Mesothelial cell of epicardium (in vitro differentiated cells): Measurements from ENCODE around the gene CCDC191. TPM values are rescaled to one million over a fixed set of nuclear protein-coding genes. Genes with fewer than 3 reads are reported as not detected.

Experiments used
- DNase-seq, 2 experiments: peaks; one replicate each; pipeline ENCODE4 v3.0.0; 2021; ENCODE audit warnings: low spot score in 2 of 2; ENCODE audit not compliant: unreplicated experiment in 2 of 2
- H3K27ac Mint-ChIP-seq: 2 replicates; pipeline ENCODE4 v1.8.0; 2021; ENCODE audit warnings: mixed read lengths
- H3K27me3 Mint-ChIP-seq: 2 replicates; pipeline ENCODE4 v1.8.0; 2021; ENCODE audit warnings: low read depth, mixed read lengths
- H3K36me3 Mint-ChIP-seq: 2 replicates; pipeline ENCODE4 v1.8.0; 2021; ENCODE audit warnings: mixed read lengths
- H3K4me1 Mint-ChIP-seq: 2 replicates; pipeline ENCODE4 v1.8.0; 2021; ENCODE audit warnings: mixed read lengths
- H3K4me3 Mint-ChIP-seq: 2 replicates; pipeline ENCODE4 v1.8.0; 2021; ENCODE audit warnings: mild to moderate bottlenecking, moderate library complexity, mixed read lengths
- H3K9me3 Mint-ChIP-seq: 2 replicates; pipeline ENCODE4 v1.8.0; 2021; ENCODE audit warnings: mixed read lengths
- total RNA-seq: library from RNA; stranded (reverse); gene quantifications from 3 replicates; pipeline ENCODE4 v1.2.1, GENCODE V29; 2021
- TF ChIP-seq, protein P1 (sequence below): fragments of 200-600 bp; sonication (generic); IDR thresholded peaks from one replicate; pipeline ENCODE4 v1.5.0; 2021; ENCODE audit warnings: antibody characterized with exemption; ENCODE audit not compliant: unreplicated experiment

Gene CCDC191
- total RNA-seq, 1 donor from 2014 or later = 10.3 TPM

DNA sequence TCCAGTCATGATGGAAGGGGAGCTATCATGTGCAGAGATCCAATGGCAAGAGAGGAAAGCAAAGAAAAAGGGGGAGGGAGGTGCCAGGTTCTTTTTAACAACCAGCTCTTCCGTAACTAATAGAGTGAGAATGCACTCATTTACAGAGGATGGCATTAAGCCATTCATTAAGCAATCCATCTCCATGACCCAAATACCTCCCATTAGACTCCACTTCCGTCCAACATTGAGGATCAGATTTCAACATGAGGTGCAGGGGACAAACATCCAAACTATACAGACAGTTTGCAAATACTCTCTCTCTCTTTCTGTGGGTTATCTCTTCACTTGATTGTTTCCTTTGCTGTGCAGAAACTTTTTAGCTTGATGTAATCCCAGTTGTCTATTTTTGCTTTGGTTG is 87.3 kb downstream of the CCDC191 start:
- TF ChIP-seq, protein P1, sequence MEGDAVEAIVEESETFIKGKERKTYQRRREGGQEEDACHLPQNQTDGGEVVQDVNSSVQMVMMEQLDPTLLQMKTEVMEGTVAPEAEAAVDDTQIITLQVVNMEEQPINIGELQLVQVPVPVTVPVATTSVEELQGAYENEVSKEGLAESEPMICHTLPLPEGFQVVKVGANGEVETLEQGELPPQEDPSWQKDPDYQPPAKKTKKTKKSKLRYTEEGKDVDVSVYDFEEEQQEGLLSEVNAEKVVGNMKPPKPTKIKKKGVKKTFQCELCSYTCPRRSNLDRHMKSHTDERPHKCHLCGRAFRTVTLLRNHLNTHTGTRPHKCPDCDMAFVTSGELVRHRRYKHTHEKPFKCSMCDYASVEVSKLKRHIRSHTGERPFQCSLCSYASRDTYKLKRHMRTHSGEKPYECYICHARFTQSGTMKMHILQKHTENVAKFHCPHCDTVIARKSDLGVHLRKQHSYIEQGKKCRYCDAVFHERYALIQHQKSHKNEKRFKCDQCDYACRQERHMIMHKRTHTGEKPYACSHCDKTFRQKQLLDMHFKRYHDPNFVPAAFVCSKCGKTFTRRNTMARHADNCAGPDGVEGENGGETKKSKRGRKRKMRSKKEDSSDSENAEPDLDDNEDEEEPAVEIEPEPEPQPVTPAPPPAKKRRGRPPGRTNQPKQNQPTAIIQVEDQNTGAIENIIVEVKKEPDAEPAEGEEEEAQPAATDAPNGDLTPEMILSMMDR = no peak
- Mint-ChIP-seq H3K4me1 (no peaks in the 10 kb centered on the region), H3K4me3 (no peak overlapping the region), H3K27ac (no peak overlapping the region), H3K36me3 (peaks cover 13% of the 10 kb centered on the region), H3K27me3 (no peaks in the 10 kb centered on the region), H3K9me3 (peaks cover 49% of the 10 kb centered on the region)
- no peak for DNase-seq

DNA sequence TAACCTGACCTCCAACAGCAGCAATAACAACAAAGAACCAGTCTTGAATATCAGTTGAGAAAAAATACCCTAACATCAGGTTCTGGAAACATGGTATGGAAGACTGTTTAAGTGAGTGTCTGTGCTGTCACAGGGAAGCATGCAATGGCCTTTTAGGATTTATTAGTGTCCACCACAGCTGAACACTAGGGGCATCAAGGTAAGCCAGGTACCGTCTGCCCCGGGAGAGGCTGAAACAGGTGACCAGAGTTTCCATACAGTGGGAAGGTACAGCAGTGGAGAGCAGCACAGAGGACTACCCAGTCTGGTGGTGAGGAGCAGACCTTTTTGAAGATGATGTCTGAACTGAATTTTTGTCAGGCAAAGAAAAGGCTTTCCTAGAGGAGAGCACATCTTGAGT is 90.2 kb downstream of the CCDC191 start:
- no peak for DNase-seq
- Mint-ChIP-seq H3K27ac (no peak overlapping the region), H3K27me3 (no peaks in the 10 kb centered on the region), H3K4me3 (no peak overlapping the region), H3K4me1 (no peaks in the 10 kb centered on the region), H3K9me3 (peaks cover 22% of the 10 kb centered on the region), H3K36me3 (no peaks in the 10 kb centered on the region)
- TF ChIP-seq, protein P1 = no peak

DNA sequence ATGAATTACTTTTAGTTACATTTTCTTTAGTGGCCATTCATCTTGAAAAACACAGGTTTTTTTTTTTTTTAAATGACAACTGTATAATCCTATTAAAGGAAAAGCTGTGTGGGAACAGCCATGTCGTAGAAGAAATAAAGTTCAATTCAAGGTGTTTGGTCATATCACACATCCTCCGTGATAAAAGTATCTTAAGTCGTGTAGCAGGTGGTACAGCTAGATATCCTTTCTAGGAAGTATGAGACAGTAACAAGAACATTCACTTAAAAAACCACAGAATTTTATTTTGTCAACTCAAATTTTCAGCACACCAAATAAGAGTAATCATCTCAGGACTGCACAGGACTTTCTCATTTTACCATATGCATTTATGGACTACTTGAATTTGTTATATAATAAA is 92.4 kb downstream of the CCDC191 start:
- H3K4me1 Mint-ChIP-seq = no peaks in the 10 kb centered on the region
- no peaks in the 10 kb centered on the region for H3K27me3 Mint-ChIP-seq
- H3K27ac Mint-ChIP-seq = no peak overlapping the region
- H3K9me3 Mint-ChIP-seq = peaks cover 10% of the 10 kb centered on the region
- no peaks in the 10 kb centered on the region for H3K36me3 Mint-ChIP-seq
- TF ChIP-seq, protein P1 = no peak
- DNase-seq = no peak
- H3K4me3 Mint-ChIP-seq = no peak overlapping the region

DNA sequence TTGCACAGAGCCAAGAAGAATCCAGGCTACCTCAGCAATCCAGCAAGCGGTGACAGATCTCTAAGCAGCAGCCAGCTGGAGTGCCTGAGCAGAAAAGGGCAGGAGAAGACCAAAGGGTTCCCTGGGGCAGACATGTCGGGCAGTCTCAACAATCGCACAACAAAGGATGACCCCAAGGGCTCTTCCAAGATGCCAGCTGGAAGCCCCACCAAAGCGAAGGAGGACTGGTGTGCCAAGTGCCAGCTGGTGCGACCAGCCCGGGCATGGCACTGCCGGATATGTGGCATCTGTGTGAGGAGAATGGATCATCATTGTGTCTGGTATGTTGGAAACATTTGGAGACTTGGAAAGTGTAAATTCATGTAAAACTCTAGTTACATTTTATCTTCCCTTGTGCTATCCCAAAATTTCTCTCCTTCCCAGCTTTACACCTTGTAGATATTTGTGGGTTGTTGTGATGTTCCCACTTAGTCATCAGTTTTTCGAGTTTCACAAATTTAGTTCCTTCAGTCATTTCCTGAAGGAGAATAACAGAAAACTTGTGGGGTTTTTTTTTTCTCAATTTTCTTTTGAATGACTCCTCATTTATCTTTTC is 102.1 kb downstream of the CCDC191 start:
- TF ChIP-seq, protein P1 = no peak
- Mint-ChIP-seq H3K4me1 (no peaks in the 10 kb centered on the region), H3K9me3 (no peaks in the 10 kb centered on the region), H3K27me3 (peaks cover 27% of the 10 kb centered on the region), H3K4me3 (no peak overlapping the region), H3K27ac (no peak overlapping the region), H3K36me3 (peaks cover 4% of the 10 kb centered on the region)
- no peak for DNase-seq

DNA sequence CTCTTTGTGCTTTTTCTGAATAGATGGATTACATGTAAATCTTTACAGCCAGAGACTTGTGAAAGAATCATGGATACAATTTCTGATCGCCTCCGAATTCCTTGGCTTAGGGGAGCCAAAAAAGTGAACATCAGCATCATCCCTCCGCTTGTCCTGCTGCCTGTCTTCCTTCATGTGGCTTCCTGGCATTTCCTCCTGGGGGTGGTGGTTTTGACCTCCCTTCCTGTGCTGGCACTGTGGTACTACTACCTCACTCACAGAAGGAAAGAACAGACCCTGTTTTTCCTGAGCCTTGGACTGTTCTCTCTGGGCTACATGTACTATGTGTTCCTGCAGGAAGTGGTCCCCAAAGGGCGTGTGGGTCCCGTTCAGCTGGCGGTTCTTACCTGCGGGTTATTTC is 102.6 kb downstream of the CCDC191 start:
- H3K27me3 Mint-ChIP-seq = peaks cover 32% of the 10 kb centered on the region
- DNase-seq = no peak
- H3K27ac Mint-ChIP-seq = no peak overlapping the region
- peaks cover 4% of the 10 kb centered on the region for H3K36me3 Mint-ChIP-seq
- TF ChIP-seq, protein P1 = no peak
- H3K9me3 Mint-ChIP-seq = no peaks in the 10 kb centered on the region
- H3K4me3 Mint-ChIP-seq = no peak overlapping the region
- peaks cover 3% of the 10 kb centered on the region for H3K4me1 Mint-ChIP-seq

DNA sequence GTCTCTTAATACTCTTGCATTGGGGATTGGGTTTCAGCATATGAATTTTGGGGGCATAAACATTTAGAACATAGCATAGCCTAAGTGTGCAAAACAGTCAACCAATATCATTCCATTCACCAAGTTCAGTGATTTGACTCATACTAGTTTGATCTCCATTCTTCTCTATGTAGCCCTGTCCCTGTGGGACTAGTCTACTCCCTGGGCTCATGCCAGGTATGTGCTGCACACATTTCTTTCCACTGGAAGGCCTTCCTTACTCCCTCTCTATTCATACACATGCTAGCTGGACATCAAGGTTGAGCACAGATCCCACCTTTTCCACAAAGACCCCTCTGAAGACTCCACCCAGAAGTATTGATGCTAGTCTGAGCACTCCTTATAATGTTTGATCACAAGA is 103.4 kb downstream of the CCDC191 start:
- H3K27me3 Mint-ChIP-seq = peaks cover 35% of the 10 kb centered on the region

More for the DNA sequence above, 103.4 kb downstream of the CCDC191 start:
- DNase-seq = no peak
- Mint-ChIP-seq H3K4me1 (peaks cover 5% of the 10 kb centered on the region), H3K9me3 (no peaks in the 10 kb centered on the region), H3K36me3 (peaks cover 4% of the 10 kb centered on the region), H3K27ac (no peak overlapping the region), H3K4me3 (no peak overlapping the region)
- TF ChIP-seq, protein P1 = no peak
